ENCODE results near the gene DDX17. TPM values are rescaled to one million over a fixed set of nuclear protein-coding genes. Genes with fewer than 3 reads are reported as not detected.
A peak's percentile ranks its signal among the peaks of the same experiment; 100 is the strongest.

The DDX17 gene
- total RNA-seq, 1 experiment from 2014 or later, result 399 TPM

DNA sequence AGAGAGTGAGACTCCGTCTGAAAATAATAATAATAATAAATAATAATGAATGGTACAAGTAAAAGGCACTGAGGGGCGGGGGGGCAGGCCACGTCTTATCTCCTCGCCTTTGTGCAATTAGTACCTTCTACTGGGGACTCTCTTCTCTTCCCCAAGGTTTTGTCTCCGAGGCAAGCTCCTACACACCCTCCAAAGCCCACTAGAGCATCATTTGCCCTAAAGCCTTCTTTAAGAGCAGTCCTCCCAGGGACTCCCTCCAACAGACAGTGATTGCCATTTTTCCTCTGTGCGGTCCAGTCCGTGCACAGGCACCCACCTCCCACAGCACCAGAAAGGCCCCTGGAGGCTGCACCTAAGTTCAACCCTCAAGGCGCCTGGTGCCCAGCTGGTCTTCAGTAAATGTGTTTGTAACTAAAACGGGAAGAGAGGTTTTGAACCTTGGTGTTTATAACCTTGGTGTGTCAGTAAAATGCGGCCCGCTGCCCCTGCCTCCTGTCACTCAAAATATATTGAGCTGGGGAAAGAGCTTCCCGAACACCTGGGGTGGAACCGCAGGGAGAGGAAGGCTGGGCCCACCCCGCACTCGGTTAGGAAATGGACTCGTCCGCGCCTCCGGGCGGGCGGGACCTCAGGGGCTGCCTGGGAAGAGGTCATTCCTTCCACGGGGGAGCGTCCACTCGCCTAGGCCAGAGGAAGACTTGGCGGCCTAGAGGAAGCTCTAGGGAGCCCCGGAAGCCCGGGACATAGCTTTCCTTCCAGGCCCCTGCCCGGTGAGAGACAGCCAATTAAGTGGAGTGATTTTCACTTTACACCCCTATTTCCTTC lies 42.9 kb downstream of the DDX17 start (continued):
- TF ChIP-seq, protein P1, sequence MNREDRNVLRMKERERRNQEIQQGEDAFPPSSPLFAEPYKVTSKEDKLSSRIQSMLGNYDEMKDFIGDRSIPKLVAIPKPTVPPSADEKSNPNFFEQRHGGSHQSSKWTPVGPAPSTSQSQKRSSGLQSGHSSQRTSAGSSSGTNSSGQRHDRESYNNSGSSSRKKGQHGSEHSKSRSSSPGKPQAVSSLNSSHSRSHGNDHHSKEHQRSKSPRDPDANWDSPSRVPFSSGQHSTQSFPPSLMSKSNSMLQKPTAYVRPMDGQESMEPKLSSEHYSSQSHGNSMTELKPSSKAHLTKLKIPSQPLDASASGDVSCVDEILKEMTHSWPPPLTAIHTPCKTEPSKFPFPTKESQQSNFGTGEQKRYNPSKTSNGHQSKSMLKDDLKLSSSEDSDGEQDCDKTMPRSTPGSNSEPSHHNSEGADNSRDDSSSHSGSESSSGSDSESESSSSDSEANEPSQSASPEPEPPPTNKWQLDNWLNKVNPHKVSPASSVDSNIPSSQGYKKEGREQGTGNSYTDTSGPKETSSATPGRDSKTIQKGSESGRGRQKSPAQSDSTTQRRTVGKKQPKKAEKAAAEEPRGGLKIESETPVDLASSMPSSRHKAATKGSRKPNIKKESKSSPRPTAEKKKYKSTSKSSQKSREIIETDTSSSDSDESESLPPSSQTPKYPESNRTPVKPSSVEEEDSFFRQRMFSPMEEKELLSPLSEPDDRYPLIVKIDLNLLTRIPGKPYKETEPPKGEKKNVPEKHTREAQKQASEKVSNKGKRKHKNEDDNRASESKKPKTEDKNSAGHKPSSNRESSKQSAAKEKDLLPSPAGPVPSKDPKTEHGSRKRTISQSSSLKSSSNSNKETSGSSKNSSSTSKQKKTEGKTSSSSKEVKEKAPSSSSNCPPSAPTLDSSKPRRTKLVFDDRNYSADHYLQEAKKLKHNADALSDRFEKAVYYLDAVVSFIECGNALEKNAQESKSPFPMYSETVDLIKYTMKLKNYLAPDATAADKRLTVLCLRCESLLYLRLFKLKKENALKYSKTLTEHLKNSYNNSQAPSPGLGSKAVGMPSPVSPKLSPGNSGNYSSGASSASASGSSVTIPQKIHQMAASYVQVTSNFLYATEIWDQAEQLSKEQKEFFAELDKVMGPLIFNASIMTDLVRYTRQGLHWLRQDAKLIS (CRISPR knock-in tag; IDR thresholded peaks at IDR 0.05; ENCODE audit: borderline replicate concordance), result no peak
- peak; percentile 61 for TF ChIP-seq SP1 (CRISPR knock-in tag; conservative IDR thresholded peaks at IDR 0.05)
- TF ChIP-seq, protein P2, sequence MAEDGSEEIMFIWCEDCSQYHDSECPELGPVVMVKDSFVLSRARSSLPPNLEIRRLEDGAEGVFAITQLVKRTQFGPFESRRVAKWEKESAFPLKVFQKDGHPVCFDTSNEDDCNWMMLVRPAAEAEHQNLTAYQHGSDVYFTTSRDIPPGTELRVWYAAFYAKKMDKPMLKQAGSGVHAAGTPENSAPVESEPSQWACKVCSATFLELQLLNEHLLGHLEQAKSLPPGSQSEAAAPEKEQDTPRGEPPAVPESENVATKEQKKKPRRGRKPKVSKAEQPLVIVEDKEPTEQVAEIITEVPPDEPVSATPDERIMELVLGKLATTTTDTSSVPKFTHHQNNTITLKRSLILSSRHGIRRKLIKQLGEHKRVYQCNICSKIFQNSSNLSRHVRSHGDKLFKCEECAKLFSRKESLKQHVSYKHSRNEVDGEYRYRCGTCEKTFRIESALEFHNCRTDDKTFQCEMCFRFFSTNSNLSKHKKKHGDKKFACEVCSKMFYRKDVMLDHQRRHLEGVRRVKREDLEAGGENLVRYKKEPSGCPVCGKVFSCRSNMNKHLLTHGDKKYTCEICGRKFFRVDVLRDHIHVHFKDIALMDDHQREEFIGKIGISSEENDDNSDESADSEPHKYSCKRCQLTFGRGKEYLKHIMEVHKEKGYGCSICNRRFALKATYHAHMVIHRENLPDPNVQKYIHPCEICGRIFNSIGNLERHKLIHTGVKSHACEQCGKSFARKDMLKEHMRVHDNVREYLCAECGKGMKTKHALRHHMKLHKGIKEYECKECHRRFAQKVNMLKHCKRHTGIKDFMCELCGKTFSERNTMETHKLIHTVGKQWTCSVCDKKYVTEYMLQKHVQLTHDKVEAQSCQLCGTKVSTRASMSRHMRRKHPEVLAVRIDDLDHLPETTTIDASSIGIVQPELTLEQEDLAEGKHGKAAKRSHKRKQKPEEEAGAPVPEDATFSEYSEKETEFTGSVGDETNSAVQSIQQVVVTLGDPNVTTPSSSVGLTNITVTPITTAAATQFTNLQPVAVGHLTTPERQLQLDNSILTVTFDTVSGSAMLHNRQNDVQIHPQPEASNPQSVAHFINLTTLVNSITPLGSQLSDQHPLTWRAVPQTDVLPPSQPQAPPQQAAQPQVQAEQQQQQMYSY (CRISPR knock-in tag; IDR thresholded peaks at IDR 0.05), result peak; percentile 99
- TF ChIP-seq, protein P3, sequence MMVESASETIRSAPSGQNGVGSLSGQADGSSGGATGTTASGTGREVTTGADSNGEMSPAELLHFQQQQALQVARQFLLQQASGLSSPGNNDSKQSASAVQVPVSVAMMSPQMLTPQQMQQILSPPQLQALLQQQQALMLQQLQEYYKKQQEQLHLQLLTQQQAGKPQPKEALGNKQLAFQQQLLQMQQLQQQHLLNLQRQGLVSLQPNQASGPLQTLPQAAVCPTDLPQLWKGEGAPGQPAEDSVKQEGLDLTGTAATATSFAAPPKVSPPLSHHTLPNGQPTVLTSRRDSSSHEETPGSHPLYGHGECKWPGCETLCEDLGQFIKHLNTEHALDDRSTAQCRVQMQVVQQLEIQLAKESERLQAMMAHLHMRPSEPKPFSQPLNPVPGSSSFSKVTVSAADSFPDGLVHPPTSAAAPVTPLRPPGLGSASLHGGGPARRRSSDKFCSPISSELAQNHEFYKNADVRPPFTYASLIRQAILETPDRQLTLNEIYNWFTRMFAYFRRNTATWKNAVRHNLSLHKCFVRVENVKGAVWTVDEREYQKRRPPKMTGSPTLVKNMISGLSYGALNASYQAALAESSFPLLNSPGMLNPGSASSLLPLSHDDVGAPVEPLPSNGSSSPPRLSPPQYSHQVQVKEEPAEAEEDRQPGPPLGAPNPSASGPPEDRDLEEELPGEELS (CRISPR knock-in tag; IDR thresholded peaks at IDR 0.05), result no peak
- TF ChIP-seq, protein P4, sequence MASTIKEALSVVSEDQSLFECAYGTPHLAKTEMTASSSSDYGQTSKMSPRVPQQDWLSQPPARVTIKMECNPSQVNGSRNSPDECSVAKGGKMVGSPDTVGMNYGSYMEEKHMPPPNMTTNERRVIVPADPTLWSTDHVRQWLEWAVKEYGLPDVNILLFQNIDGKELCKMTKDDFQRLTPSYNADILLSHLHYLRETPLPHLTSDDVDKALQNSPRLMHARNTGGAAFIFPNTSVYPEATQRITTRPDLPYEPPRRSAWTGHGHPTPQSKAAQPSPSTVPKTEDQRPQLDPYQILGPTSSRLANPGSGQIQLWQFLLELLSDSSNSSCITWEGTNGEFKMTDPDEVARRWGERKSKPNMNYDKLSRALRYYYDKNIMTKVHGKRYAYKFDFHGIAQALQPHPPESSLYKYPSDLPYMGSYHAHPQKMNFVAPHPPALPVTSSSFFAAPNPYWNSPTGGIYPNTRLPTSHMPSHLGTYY (CRISPR knock-in tag; IDR thresholded peaks at IDR 0.05), result no peak

DNA sequence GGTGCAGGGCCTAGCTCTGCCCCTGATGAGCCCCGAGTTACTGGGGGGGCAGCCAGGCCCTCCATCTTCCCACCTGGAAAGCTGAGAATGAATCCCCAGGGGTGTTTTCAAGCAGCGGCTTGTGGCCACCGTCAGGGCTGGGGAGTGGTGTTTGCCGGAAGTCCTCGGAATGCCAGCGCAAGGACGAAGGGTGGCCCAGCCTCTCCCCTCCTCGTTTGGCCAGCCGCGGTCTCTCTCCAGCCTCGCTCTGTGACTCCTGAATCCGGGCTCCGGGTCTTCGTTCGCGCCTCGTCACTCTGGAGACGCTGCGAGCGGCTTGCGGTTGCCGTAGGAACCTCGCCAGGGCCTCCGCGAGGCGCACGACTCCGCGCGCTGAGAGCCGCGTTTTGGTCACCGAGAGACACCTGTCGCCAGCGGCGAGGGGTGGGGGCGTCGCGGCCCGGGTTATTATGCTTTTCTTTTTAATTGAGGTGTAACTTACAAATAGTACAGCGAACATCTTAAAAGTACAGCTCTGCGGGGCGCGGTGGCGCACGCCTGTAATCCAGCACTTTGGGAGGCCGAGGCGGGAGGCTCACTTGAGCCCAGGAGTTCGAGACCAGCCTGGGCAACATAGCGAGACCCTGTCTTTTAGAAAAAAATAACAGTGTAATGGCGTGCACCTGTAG lies 44.6 kb downstream of the DDX17 start:
- CTCF ChIA-PET, result interaction anchor here (0.7 to 3.2 kb wide), 3 partner anchors 27 to 387 kb away, joined by 3 to 15 read pairs (median 3); no protein-coding TSS in a partner anchor
- POLR2A ChIA-PET, result no interaction called here
- no peaks in the 10 kb centered on the region for H3K36me3 Mint-ChIP-seq
- peaks cover 90% of the 10 kb centered on the region for H3K27me3 Mint-ChIP-seq (ENCODE audit: low read depth)
- peaks cover 28% of the 10 kb centered on the region for H3K4me1 Mint-ChIP-seq
- peak overlapping the region; percentile 49 for H3K4me3 Mint-ChIP-seq
- ATAC-seq (peak; percentile 84), DNase-seq (ENCODE audit: low spot score) (peak; percentile 94)
- H3K27ac Mint-ChIP-seq, result peak overlapping the region; percentile 27; the same call in 1 of the 2 replicates
- H3K9me3 Mint-ChIP-seq, result no peaks in the 10 kb centered on the region
- no peak for TF ChIP-seq JAZF1 (CRISPR knock-in tag; IDR thresholded peaks at IDR 0.05)
- peak; percentile 92 for TF ChIP-seq ZNF121 (CRISPR knock-in tag; IDR thresholded peaks at IDR 0.05)
- TF ChIP-seq NR3C1 (CRISPR knock-in tag; conservative IDR thresholded peaks at IDR 0.05; ENCODE audit: low read depth), result no peak
- TF ChIP-seq, protein P5, sequence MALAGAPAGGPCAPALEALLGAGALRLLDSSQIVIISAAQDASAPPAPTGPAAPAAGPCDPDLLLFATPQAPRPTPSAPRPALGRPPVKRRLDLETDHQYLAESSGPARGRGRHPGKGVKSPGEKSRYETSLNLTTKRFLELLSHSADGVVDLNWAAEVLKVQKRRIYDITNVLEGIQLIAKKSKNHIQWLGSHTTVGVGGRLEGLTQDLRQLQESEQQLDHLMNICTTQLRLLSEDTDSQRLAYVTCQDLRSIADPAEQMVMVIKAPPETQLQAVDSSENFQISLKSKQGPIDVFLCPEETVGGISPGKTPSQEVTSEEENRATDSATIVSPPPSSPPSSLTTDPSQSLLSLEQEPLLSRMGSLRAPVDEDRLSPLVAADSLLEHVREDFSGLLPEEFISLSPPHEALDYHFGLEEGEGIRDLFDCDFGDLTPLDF (CRISPR knock-in tag; IDR thresholded peaks at IDR 0.05), result no peak
- no peak for TF ChIP-seq ZNF232 (CRISPR knock-in tag; IDR thresholded peaks at IDR 0.05)
- TF ChIP-seq EMX1 (CRISPR knock-in tag; IDR thresholded peaks at IDR 0.05), result no peak
- TF ChIP-seq GRHL2 (CRISPR knock-in tag; IDR thresholded peaks at IDR 0.05; ENCODE audit: insufficient replicate concordance, severe bottlenecking), result no peak
- TF ChIP-seq, protein P6, sequence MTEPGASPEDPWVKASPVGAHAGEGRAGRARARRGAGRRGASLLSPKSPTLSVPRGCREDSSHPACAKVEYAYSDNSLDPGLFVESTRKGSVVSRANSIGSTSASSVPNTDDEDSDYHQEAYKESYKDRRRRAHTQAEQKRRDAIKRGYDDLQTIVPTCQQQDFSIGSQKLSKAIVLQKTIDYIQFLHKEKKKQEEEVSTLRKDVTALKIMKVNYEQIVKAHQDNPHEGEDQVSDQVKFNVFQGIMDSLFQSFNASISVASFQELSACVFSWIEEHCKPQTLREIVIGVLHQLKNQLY (CRISPR knock-in tag; IDR thresholded peaks at IDR 0.05), result no peak
- no peak for TF ChIP-seq NFATC4 (CRISPR knock-in tag; IDR thresholded peaks at IDR 0.05)
- TF ChIP-seq HMGA2 (CRISPR knock-in tag; IDR thresholded peaks at IDR 0.05), result no peak
- TF ChIP-seq, protein P7, sequence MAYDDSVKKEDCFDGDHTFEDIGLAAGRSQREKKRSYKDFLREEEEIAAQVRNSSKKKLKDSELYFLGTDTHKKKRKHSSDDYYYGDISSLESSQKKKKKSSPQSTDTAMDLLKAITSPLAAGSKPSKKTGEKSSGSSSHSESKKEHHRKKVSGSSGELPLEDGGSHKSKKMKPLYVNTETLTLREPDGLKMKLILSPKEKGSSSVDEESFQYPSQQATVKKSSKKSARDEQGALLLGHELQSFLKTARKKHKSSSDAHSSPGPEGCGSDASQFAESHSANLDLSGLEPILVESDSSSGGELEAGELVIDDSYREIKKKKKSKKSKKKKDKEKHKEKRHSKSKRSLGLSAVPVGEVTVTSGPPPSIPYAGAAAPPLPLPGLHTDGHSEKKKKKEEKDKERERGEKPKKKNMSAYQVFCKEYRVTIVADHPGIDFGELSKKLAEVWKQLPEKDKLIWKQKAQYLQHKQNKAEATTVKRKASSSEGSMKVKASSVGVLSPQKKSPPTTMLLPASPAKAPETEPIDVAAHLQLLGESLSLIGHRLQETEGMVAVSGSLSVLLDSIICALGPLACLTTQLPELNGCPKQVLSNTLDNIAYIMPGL (CRISPR knock-in tag; IDR thresholded peaks at IDR 0.05), result no peak
- no peak for TF ChIP-seq NFE2L1 (CRISPR knock-in tag; IDR thresholded peaks at IDR 0.05)
- TF ChIP-seq, protein P8, sequence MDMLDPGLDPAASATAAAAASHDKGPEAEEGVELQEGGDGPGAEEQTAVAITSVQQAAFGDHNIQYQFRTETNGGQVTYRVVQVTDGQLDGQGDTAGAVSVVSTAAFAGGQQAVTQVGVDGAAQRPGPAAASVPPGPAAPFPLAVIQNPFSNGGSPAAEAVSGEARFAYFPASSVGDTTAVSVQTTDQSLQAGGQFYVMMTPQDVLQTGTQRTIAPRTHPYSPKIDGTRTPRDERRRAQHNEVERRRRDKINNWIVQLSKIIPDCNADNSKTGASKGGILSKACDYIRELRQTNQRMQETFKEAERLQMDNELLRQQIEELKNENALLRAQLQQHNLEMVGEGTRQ (CRISPR knock-in tag; IDR thresholded peaks at IDR 0.05), result 0 out of 2 replicates have a peak, but pooled peaks have one; percentile 19

Data from WTC11 (cell line).